Gastroesophageal sphincter (tissue), 4 donors: ENCODE results near the gene GRAMD1A. TPM values are rescaled to one million over a fixed set of nuclear protein-coding genes. Genes with fewer than 3 reads are reported as not detected.

ENCODE experiments used
- ATAC-seq: fragments of 150-250 bp; one replicate; pipeline ENCODE4 v1.9.1; 2016; ENCODE audit warnings: mild to moderate bottlenecking, moderate library complexity
- H3K27ac ChIP-seq, 4 donors: fragments of 200-600 bp; sonication (generic) in 3 of 4; 1 replicate in 3 of 4; 2 replicates in 1 of 4; pipeline ENCODE4 v1.5.1; 2016 to 2019
- H3K27me3 ChIP-seq: fragments of 200-600 bp; sonication (generic); one replicate; pipeline ENCODE4 v1.5.1; 2019
- H3K36me3 ChIP-seq, 2 donors: fragments of 200-600 bp; sonication (generic); one replicate each; pipeline ENCODE4 v1.5.1; 2019; ENCODE audit warnings: control low read depth in 1 of 2
- H3K4me1 ChIP-seq, 3 donors: fragments of 200-600 bp; sonication (generic); 1 replicate in 2 of 3; 2 replicates in 1 of 3; pipeline ENCODE4 v1.5.1; 2016 to 2019; ENCODE audit warnings: control low read depth in 2 of 3
- H3K4me3 ChIP-seq, 2 donors: fragments of 200-600 bp; sonication (generic); one replicate each; pipeline ENCODE4 v1.5.1; 2019; ENCODE audit warnings: mild to moderate bottlenecking in 1 of 2, moderate library complexity in 1 of 2
- H3K9me3 ChIP-seq, 3 donors: fragments of 200-600 bp; sonication (generic); one replicate each; pipeline ENCODE4 v1.5.1; 2017 to 2019; ENCODE audit warnings: control low read depth in 2 of 3
- CTCF ChIP-seq, 4 experiments: fragments of 200-600 bp in 2 of 4; fragments of 450-650 bp in 2 of 4; sonication (generic) in 1 of 4; IDR thresholded peaks; one replicate each; pipeline ENCODE4 v1.5.1; 2017 to 2019; ENCODE audit warnings: antibody characterized with exemption in 4 of 4, mild to moderate bottlenecking in 2 of 4, moderate library complexity in 2 of 4
- EP300 ChIP-seq: sonication (generic); formaldehyde crosslinking; IDR thresholded peaks from one replicate; pipeline ENCODE4 v1.6.1; 2017; ENCODE audit warnings: antibody characterized with exemption, mild to moderate bottlenecking
- POLR2A ChIP-seq, 2 donors: fragments of 450-650 bp; IDR thresholded peaks; one replicate each; pipeline ENCODE4 v1.6.1; 2017; ENCODE audit warnings: antibody characterized with exemption in 2 of 2, mild to moderate bottlenecking in 2 of 2, moderate library complexity in 1 of 2
- POLR2AphosphoS5 ChIP-seq: sonication (generic); formaldehyde crosslinking; IDR thresholded peaks from one replicate; pipeline ENCODE4 v1.6.1; 2017; ENCODE audit warnings: antibody characterized with exemption
- WGBS, 2 donors: methylation state at CpG; one replicate each; pipeline ENCODE4 v1.1.5; 2018; ENCODE audit warnings: low coverage in 1 of 2; 5-methylcytosine and 5-hydroxymethylcytosine counted together
- total RNA-seq, 4 donors: library from RNA; depleted of rRNA; stranded (reverse); fragments of >200 nt; gene quantifications; one replicate each; pipeline ENCODE4 v1.1.0, GENCODE V29; 2016

The GRAMD1A gene
- total RNA-seq, 4 donors from 2014 or later = 22.0 to 40.0 (median 35.9) TPM

- 30 to 88% methylated on average over 2 to 5 of the region's 14 CpGs for WGBS, 2 donors
- Histone ChIP-seq H3K9me3 (no peaks in the 10 kb centered on the region), H3K4me1 (peaks cover 0 to 42% (median 26%) of the 10 kb centered on the region in 3 donors), H3K36me3 (no peaks in the 10 kb centered on the region), H3K27ac (no peak overlapping the region), H3K4me3 (no peak overlapping the region), H3K27me3 (peaks cover 35% of the 10 kb centered on the region)
- no peak for TF ChIP-seq EP300
- TF ChIP-seq POLR2AphosphoS5 = no peak
- TF ChIP-seq POLR2A (IDR thresholded peaks at IDR 0.05) = no peak
- TF ChIP-seq CTCF (IDR thresholded peaks at IDR 0.05) = no peak
- no peak for ATAC-seq
These were observed 43.8 kb downstream of the GRAMD1A start for GRCh38 chr19:35043906-35044305.

GRCh38 chr19:35044317-35045117 lies 44.4 kb downstream of the GRAMD1A start:
- H3K36me3 ChIP-seq = no peaks in the 10 kb centered on the region
- no peak for ATAC-seq
- H3K9me3 ChIP-seq = no peaks in the 10 kb centered on the region
- H3K27ac ChIP-seq = no peak overlapping the region
- WGBS, 2 donors = 43 to 60% methylated on average over 6 to 9 of the region's 9 CpGs
- TF ChIP-seq POLR2AphosphoS5 (no peak), CTCF (IDR thresholded peaks at IDR 0.05) (peak in 3 of 4 experiments; percentile 77 to 92 (median 83)), POLR2A (IDR thresholded peaks at IDR 0.05) (no peak)
- peaks cover 37% of the 10 kb centered on the region for H3K27me3 ChIP-seq
- H3K4me3 ChIP-seq = no peak overlapping the region
- H3K4me1 ChIP-seq = peaks cover 0 to 38% (median 26%) of the 10 kb centered on the region in 3 donors

GRCh38 chr19:35045667-35046300 lies 45.7 kb downstream of the GRAMD1A start:
- H3K27ac ChIP-seq = no peak overlapping the region
- ATAC-seq = peak; percentile 24
- H3K36me3 ChIP-seq = no peaks in the 10 kb centered on the region
- peaks cover 25% of the 10 kb centered on the region for H3K27me3 ChIP-seq
- H3K4me3 ChIP-seq = no peak overlapping the region
- 40 to 54% methylated on average over 1 to 6 of the region's 10 CpGs for WGBS, 2 donors
- H3K9me3 ChIP-seq = no peaks in the 10 kb centered on the region
- peaks cover 0 to 25% (median 17%) of the 10 kb centered on the region in 3 donors for H3K4me1 ChIP-seq
- peak in 1 of 4 experiments; percentile 14 for TF ChIP-seq CTCF (IDR thresholded peaks at IDR 0.05)
- no peak for TF ChIP-seq POLR2AphosphoS5

GRCh38 chr19:35046461-35046860 lies 46.3 kb downstream of the GRAMD1A start:
- WGBS, 2 donors = 60 to 100% methylated on average over 1 to 4 of the region's 5 CpGs
- H3K27ac ChIP-seq = no peak overlapping the region
- TF ChIP-seq POLR2A (IDR thresholded peaks at IDR 0.05) (no peak), POLR2AphosphoS5 (no peak), CTCF (IDR thresholded peaks at IDR 0.05) (no peak), EP300 (no peak)

More at GRCh38 chr19:35046461-35046860, 46.3 kb downstream of the GRAMD1A start:
- peaks cover 0 to 19% (median 10%) of the 10 kb centered on the region in 3 donors for H3K4me1 ChIP-seq
- H3K27me3 ChIP-seq = peaks cover 18% of the 10 kb centered on the region
- no peaks in the 10 kb centered on the region for H3K9me3 ChIP-seq
- no peak for ATAC-seq
- H3K36me3 ChIP-seq = no peaks in the 10 kb centered on the region
- H3K4me3 ChIP-seq = no peak overlapping the region
